Endothelial cell of umbilical vein (primary cell): ENCODE results near the gene JMJD8. TPM values are rescaled to one million over a fixed set of nuclear protein-coding genes. Genes with fewer than 3 reads are reported as not detected.

Experiments
- BruUV-seq: library from RNA; stranded (reverse); fragments of 400-500 nt; replicated peaks from 2 replicates; lab custom pipeline; 2021; lab: Mats Ljungman, UMichigan
- CTCF ChIA-PET: fragments of 300-600, 350-600 bp; sonication (Branson Sonifier 250); formaldehyde crosslinking; loops from one replicate; lab custom pipeline; 2021; ENCODE audit warnings: antibody characterized with exemption, inconsistent platforms; lab: Charles Lee
- POLR2A ChIA-PET: fragments of 300-600, 350-600 bp; sonication (Branson Sonifier 250); formaldehyde crosslinking; loops from one replicate; lab custom pipeline; 2021; ENCODE audit warnings: antibody characterized with exemption, inconsistent platforms; lab: Charles Lee
- DNase-seq: peaks from one replicate; pipeline ENCODE4 v3.0.0-alpha.2; 2011; ENCODE audit warnings: low read depth, low spot score
- FAIRE-seq: peaks from 2 replicates; lab custom pipeline; 2011; peaks lifted over from hg19 to GRCh38; lab: Jason Lieb, UNC
- H2AFZ ChIP-seq: 2 replicates; pipeline ENCODE4 v1.6.0; 2012; ENCODE audit warnings: low read depth, low read length, control low read depth, inconsistent platforms
- H3K27ac ChIP-seq: 2 replicates; pipeline ENCODE4 v1.5.1; 2011; ENCODE audit warnings: low read depth, mild to moderate bottlenecking, control low read depth, low read length, moderate library complexity; ENCODE audit not compliant: insufficient read depth
- H3K27me3 ChIP-seq, 2 experiments: 2 replicates each; pipeline versions ENCODE4 v1.6.0 to v1.6.1; 2011; ENCODE audit warnings: low read length in 2 of 2, mixed read lengths in 1 of 2; ENCODE audit not compliant: control insufficient read depth in 2 of 2, insufficient read depth in 2 of 2
- H3K36me3 ChIP-seq, 2 experiments: 2 replicates in 1 of 2; 3 replicates in 1 of 2; pipeline ENCODE4 v1.5.1; 2011; ENCODE audit warnings: low read length in 2 of 2, mild to moderate bottlenecking in 1 of 2, moderate library complexity in 1 of 2; ENCODE audit not compliant: control insufficient read depth in 2 of 2, insufficient read depth in 2 of 2; ENCODE audit errors: extremely low read depth in 1 of 2
- H3K4me1 ChIP-seq: 3 replicates; pipeline ENCODE4 v1.5.1; 2011; ENCODE audit warnings: mild to moderate bottlenecking, low read length; ENCODE audit not compliant: control insufficient read depth, insufficient read depth; ENCODE audit errors: extremely low read depth
- H3K4me2 ChIP-seq: 2 replicates; pipeline ENCODE4 v1.6.1; 2011; ENCODE audit warnings: low read length, control low read depth, mixed read lengths; ENCODE audit not compliant: insufficient read depth
- H3K4me3 ChIP-seq, 3 experiments: fragments of 200-600 bp in 1 of 3; sonication (generic), shearing (Covaris generic) in 1 of 3; replicated peaks in 1 of 3; 2 replicates each; pipeline ENCODE4 v1.5.1; 2011 to 2016; ENCODE audit warnings: control low read depth in 3 of 3, low read length in 3 of 3, mild to moderate bottlenecking in 2 of 3, inconsistent platforms in 1 of 3, low read depth in 1 of 3, moderate library complexity in 1 of 3; ENCODE audit not compliant: insufficient read depth in 1 of 3
- H3K79me2 ChIP-seq: 2 replicates; pipeline ENCODE4 v1.6.0; 2012; ENCODE audit warnings: low read length, inconsistent platforms; ENCODE audit not compliant: control insufficient read depth, insufficient read depth
- H3K9ac ChIP-seq: replicated peaks from 2 replicates; pipeline ENCODE3; 2011; ENCODE audit warnings: low read length, control low read depth; ENCODE audit not compliant: insufficient read depth; ENCODE audit errors: extremely low read depth
- H3K9me1 ChIP-seq: replicated peaks from 3 replicates; pipeline ENCODE4 v1.6.0; 2011; ENCODE audit warnings: mild to moderate bottlenecking, low read length; ENCODE audit not compliant: control insufficient read depth, insufficient read depth; ENCODE audit errors: extremely low read depth
- H3K9me3 ChIP-seq: replicated peaks from 2 replicates; pipeline ENCODE4 v1.5.1; 2012; ENCODE audit warnings: low read length, inconsistent platforms; ENCODE audit not compliant: control insufficient read depth, insufficient read depth
- H4K20me1 ChIP-seq: replicated peaks from 2 replicates; pipeline ENCODE3; 2011; ENCODE audit warnings: mild to moderate bottlenecking, low read length; ENCODE audit not compliant: control insufficient read depth, insufficient read depth; ENCODE audit errors: extremely low read depth
- EZH2 ChIP-seq: IDR thresholded peaks from 2 replicates; pipeline ENCODE4 v1.6.1; 2012; ENCODE audit warnings: borderline replicate concordance, low read depth, mild to moderate bottlenecking, moderate library complexity, low read length, inconsistent platforms; ENCODE audit not compliant: severe bottlenecking
- FOS ChIP-seq: IDR thresholded peaks from 2 replicates; pipeline ENCODE4 v1.6.1; 2011; ENCODE audit warnings: mild to moderate bottlenecking, low read length, moderate library complexity, borderline replicate concordance; ENCODE audit not compliant: insufficient read depth
- dilution Hi-C: fragments of 300-500 bp; cut with MboI; formaldehyde crosslinking; loops from one replicate; pipeline ENCODE4 v1.15.0; 2019; ENCODE audit warnings: low sequenced_read_pairs; ENCODE audit not compliant: extremely low pct_ligation_motif_present
- intact Hi-C: fragments of 100-400 bp; cut with micrococcal nuclease; formaldehyde crosslinking; loops from one replicate; pipeline ENCODE4 v1.10.0; 2022
- polyA plus RNA-seq, 4 experiments: library from polyadenylated mRNA; depleted of rRNA in 3 of 4; stranded (reverse) in 3 of 4; unstranded in 1 of 4; fragments of >200 nt; gene quantifications; 2 replicates each; pipeline versions ENCODE4 v1.2.1 to v1.2.3, GENCODE V29; 2011 to 2012; ENCODE audit warnings: missing spikeins in 1 of 4
- total RNA-seq: library from RNA; stranded (reverse); gene quantifications from 2 replicates; pipeline ENCODE4 v1.2.3, GENCODE V29; 2021
- TF ChIP-seq, protein P1 (sequence below), 2 donors: IDR thresholded peaks; 1 replicate in 1 of 2; 2 replicates in 1 of 2; pipeline ENCODE4 v1.5.1; 2011; ENCODE audit warnings: low read length in 2 of 2, mild to moderate bottlenecking in 2 of 2, moderate library complexity in 2 of 2, control low read depth in 1 of 2, inconsistent platforms in 1 of 2, low read depth in 1 of 2; ENCODE audit not compliant: insufficient read depth in 1 of 2; ENCODE audit errors: extremely low read depth in 1 of 2

The JMJD8 gene
- total and polyA plus RNA-seq, 2 donors (not counting 3 experiments of a cell fraction or from before 2014, with no cell fraction given) = 55.1 to 102 TPM

DNA sequence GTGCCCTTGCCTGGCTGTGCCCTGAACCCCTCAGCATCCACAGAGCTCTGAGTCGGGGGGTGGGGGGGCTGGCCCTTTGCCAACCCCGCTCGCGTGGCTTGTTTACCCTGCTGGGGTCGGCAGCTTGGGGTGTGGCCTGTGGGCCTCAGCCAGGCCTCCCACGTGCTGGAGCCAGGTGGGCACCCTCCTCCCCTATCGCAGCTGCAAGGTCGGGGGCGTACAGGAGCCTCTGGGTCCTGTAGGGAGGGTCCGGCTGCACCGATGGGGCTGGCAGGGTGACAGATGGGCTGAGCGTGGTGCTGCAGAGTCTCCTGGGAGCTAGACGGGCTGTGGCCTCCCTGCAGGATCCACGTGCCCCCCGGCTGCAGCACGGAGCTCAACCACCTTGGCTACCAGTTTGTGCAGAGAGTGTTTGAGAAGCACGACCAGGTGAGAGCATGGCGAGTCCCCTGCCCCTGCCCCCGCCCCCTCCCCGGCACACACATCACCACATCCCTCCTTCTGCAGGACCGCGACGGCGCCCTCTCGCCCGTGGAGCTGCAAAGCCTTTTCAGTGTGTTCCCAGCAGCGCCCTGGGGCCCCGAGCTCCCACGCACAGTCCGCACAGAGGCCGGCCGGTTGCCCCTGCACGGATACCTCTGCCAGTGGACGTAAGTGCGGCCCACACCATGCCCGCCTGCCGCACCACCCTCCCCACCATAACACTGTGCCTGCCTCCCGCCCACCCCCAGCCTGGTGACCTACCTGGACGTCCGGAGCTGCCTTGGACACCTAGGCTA lies 12.6 kb downstream of the JMJD8 start:
- no peaks in the 10 kb centered on the region for H3K27me3 ChIP-seq
- no peak overlapping the region for H2AFZ ChIP-seq
- dilution Hi-C loops = no loop called here
- POLR2A ChIA-PET = no interaction called here
- TF ChIP-seq EZH2 (no peak), FOS (no peak)
- TF ChIP-seq, protein P1, sequence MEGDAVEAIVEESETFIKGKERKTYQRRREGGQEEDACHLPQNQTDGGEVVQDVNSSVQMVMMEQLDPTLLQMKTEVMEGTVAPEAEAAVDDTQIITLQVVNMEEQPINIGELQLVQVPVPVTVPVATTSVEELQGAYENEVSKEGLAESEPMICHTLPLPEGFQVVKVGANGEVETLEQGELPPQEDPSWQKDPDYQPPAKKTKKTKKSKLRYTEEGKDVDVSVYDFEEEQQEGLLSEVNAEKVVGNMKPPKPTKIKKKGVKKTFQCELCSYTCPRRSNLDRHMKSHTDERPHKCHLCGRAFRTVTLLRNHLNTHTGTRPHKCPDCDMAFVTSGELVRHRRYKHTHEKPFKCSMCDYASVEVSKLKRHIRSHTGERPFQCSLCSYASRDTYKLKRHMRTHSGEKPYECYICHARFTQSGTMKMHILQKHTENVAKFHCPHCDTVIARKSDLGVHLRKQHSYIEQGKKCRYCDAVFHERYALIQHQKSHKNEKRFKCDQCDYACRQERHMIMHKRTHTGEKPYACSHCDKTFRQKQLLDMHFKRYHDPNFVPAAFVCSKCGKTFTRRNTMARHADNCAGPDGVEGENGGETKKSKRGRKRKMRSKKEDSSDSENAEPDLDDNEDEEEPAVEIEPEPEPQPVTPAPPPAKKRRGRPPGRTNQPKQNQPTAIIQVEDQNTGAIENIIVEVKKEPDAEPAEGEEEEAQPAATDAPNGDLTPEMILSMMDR (IDR thresholded peaks at IDR 0.05; ENCODE audit: extremely low read depth in 1 of 2, insufficient read depth in 1 of 2, low read depth in 1 of 2, low read length in 2 of 2) = no peak
- no peak overlapping the region for H3K4me2 ChIP-seq
- H3K79me2 ChIP-seq = peaks cover 18% of the 10 kb centered on the region
- BruUV-seq = no TSS peak
- DNase-seq (no peak), FAIRE-seq (no peak)
- H3K9me1 ChIP-seq = no peaks in the 10 kb centered on the region
- no peak overlapping the region for H3K9ac ChIP-seq
- H4K20me1 ChIP-seq = no peaks in the 10 kb centered on the region
- no peak overlapping the region for H3K27ac ChIP-seq
- no peaks in the 10 kb centered on the region for H3K9me3 ChIP-seq
- H3K36me3 ChIP-seq = peaks cover 5 to 35% of the 10 kb centered on the region in 2 experiments
- H3K4me1 ChIP-seq = no peaks in the 10 kb centered on the region
- intact Hi-C loops = no loop called here
- CTCF ChIA-PET = no interaction called here
- H3K4me3 ChIP-seq = no peak overlapping the region
